Measurements from ENCODE around the gene SRBD1. TPM values are rescaled to one million over a fixed set of nuclear protein-coding genes. Genes with fewer than 3 reads are reported as not detected.

Gene SRBD1
- total RNA-seq, 1 donor from 2014 or later: 19.3 TPM

DNA sequence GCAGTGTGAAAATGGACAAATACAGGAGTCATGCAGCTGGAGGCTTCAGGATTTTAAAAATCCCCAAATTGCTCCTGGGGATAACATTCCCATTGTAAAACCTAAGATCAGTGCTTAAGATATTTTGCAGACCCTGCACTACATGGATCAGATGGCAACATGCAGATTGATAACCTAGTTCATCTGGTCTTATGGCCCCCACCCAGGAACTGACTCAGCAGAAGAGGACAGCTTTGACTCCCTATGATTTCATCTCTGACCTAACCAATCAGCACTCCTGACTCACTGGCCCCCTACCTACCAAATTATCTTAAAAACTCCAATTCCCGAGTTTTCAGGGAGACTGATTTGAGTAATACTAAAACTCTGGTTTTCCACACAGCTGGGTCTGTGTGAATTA lies 20.0 kb downstream of the SRBD1 start:
- Mint-ChIP-seq H3K4me1 (peaks cover 4% of the 10 kb centered on the region), H3K9me3 (no peaks in the 10 kb centered on the region), H3K27ac (no peak overlapping the region), H3K4me3 (no peak overlapping the region), H3K27me3 (ENCODE audit: low read depth) (no peaks in the 10 kb centered on the region), H3K36me3 (peaks cover 18% of the 10 kb centered on the region)
- DNase-seq (ENCODE audit: low spot score in 2 of 2, unreplicated experiment in 2 of 2): no peak
- TF ChIP-seq, protein P1, sequence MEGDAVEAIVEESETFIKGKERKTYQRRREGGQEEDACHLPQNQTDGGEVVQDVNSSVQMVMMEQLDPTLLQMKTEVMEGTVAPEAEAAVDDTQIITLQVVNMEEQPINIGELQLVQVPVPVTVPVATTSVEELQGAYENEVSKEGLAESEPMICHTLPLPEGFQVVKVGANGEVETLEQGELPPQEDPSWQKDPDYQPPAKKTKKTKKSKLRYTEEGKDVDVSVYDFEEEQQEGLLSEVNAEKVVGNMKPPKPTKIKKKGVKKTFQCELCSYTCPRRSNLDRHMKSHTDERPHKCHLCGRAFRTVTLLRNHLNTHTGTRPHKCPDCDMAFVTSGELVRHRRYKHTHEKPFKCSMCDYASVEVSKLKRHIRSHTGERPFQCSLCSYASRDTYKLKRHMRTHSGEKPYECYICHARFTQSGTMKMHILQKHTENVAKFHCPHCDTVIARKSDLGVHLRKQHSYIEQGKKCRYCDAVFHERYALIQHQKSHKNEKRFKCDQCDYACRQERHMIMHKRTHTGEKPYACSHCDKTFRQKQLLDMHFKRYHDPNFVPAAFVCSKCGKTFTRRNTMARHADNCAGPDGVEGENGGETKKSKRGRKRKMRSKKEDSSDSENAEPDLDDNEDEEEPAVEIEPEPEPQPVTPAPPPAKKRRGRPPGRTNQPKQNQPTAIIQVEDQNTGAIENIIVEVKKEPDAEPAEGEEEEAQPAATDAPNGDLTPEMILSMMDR (IDR thresholded peaks at IDR 0.05; ENCODE audit: unreplicated experiment): no peak

DNA sequence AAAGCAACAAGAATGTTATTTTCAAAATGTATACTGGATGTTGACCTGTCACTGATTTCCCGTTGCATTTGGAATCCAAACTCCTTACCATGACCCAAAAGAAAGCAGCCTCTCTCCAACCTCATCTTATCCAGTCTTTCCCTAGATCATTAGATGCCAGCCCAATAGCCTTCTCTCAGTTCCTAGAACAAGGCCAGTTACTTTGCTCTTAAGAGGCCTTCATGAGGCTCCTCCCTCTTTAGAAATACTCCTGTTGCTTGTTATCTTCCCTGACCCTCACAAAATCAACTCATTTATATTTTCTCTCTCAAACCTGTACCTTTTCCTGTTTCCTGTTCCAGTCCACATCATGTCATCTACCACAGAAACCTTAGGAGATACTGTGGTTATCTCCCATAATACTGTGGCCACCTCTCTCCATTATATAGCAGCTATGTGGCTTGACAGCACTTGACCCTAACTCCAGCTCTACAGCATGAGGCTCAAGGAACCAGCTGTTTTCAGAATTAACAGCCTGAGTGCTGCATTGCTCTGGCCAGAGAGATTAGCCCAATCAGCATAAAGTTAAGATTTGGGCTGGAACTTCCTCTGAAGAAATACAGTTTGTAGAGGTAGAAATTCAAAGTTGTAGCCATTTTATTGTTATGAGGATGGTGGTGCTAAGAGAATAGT lies 22.8 kb downstream of the SRBD1 start:
- Mint-ChIP-seq H3K27ac (no peak overlapping the region), H3K9me3 (no peaks in the 10 kb centered on the region), H3K36me3 (peaks cover 14% of the 10 kb centered on the region), H3K27me3 (ENCODE audit: low read depth) (no peaks in the 10 kb centered on the region), H3K4me3 (no peak overlapping the region), H3K4me1 (peaks cover 4% of the 10 kb centered on the region)
- TF ChIP-seq, protein P1 (IDR thresholded peaks at IDR 0.05; ENCODE audit: unreplicated experiment): no peak
- no peak for DNase-seq (ENCODE audit: low spot score in 2 of 2, unreplicated experiment in 2 of 2)

DNA sequence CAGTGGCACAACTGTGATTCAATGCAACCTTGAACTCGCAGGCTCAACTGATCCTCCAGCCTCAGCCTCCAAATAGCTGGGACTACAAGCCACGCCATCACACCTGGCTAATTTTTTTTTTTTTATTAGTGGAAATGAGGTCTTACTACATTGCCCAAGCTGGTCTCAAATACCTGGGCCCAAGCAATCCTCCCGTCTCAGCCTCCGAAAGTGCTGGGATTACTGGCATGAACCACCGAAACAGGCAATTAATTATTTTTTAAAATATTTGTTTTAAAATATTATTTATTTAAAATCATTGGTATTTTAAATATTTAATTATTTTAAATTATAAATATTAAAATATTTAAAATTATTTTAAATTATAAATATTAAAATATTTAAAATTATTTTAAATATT lies 24.5 kb downstream of the SRBD1 start:
- Mint-ChIP-seq H3K27ac (no peak overlapping the region), H3K27me3 (ENCODE audit: low read depth) (no peaks in the 10 kb centered on the region)

DNA sequence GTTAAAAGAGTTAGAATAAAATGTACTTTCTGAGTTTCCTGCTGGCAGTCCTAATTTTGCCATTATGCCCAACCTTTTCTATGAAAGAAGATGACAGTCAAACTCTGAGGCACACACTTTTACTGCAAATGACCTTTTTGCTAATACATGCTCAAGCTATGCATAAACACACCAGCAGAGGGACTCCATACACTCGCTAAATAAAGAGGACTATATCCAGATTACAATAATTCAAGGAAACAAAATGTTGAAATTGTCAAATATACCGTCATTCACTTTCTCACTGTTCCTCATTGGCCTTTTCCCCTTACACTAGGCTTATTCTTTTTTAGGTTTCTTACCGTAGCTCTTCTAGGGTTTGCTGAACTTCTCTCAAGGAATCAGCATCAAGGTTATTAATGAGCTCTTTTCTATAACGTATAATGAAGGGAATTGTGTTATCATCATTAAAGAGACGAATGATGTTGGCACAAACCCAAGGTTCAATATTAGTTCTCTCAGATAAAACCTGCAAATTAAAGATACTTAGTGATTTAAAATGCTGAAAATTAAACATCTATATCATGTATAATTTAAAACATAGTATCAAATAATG lies 25.7 kb downstream of the SRBD1 start:
- peaks cover 7% of the 10 kb centered on the region for H3K36me3 Mint-ChIP-seq
- H3K27ac Mint-ChIP-seq: no peak overlapping the region
- H3K9me3 Mint-ChIP-seq: no peaks in the 10 kb centered on the region
- peaks cover 4% of the 10 kb centered on the region for H3K4me1 Mint-ChIP-seq
- TF ChIP-seq, protein P1 (IDR thresholded peaks at IDR 0.05; ENCODE audit: unreplicated experiment): peak; percentile 69
- no peak for DNase-seq (ENCODE audit: low spot score in 2 of 2, unreplicated experiment in 2 of 2)
- H3K27me3 Mint-ChIP-seq (ENCODE audit: low read depth): no peaks in the 10 kb centered on the region
- no peak overlapping the region for H3K4me3 Mint-ChIP-seq

More for the DNA sequence above, 24.5 kb downstream of the SRBD1 start:
- TF ChIP-seq, protein P1 (IDR thresholded peaks at IDR 0.05; ENCODE audit: unreplicated experiment): no peak
- DNase-seq (ENCODE audit: low spot score in 2 of 2, unreplicated experiment in 2 of 2): no peak
- peaks cover 9% of the 10 kb centered on the region for H3K36me3 Mint-ChIP-seq
- H3K4me3 Mint-ChIP-seq: no peak overlapping the region
- H3K9me3 Mint-ChIP-seq: no peaks in the 10 kb centered on the region
- H3K4me1 Mint-ChIP-seq: peaks cover 4% of the 10 kb centered on the region

DNA sequence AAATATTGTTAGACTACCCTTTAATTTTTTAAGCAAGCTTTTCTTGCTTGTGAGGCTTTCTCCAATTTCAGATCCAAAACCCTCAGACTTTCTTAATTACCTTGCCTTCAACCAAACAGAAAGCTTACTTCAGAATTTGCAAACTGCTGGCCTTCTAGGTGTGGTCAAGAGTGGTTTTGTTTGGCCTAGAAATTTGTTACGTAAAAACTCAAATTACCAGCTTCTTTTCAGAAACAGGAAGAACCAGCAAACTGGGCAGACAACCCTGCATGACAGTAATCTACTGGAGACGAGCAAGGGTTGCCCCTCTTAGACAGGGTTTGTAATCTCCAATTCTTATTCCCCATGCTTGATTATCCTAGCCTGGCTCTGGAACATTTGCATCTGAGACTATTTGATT lies 27.1 kb downstream of the SRBD1 start:
- peaks cover 6% of the 10 kb centered on the region for H3K36me3 Mint-ChIP-seq
- no peak overlapping the region for H3K4me3 Mint-ChIP-seq
- H3K9me3 Mint-ChIP-seq: no peaks in the 10 kb centered on the region
- H3K4me1 Mint-ChIP-seq: peaks cover 4% of the 10 kb centered on the region
- TF ChIP-seq, protein P1 (IDR thresholded peaks at IDR 0.05; ENCODE audit: unreplicated experiment): no peak
- H3K27me3 Mint-ChIP-seq (ENCODE audit: low read depth): no peaks in the 10 kb centered on the region
- no peak for DNase-seq (ENCODE audit: low spot score in 2 of 2, unreplicated experiment in 2 of 2)
- no peak overlapping the region for H3K27ac Mint-ChIP-seq

Data from mesothelial cell of epicardium (in vitro differentiated cells).